Measurements from ENCODE around the gene COQ5.

The COQ5 gene

GRCh38 chr12:120480211-120480610, 48.7 kb downstream of the COQ5 start:
- no peak for DNase-seq

DNA sequence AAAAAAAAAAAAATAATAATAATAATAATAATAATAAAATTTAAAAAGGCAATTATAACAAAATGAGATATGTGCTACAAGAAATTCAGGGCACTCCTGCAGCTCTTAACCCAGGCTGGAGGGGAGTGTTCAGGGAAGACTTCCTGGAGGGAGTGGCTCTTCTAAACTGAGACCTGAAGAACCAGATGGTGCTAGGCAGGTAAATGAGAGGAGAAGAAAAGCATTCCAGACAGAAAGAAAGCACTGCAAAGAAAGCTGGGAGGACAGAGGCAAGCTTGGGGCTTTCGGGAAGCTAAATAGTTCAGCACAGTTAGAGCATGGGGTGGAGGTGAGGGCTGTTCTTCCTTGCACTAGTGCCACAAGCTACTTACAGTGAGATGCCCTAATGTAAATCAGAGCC, 49.5 kb downstream of the COQ5 start:
- DNase-seq, result no peak

- DNase-seq, result no peak
These were observed 53.3 kb downstream of the COQ5 start for GRCh38 chr12:120475643-120476042.

DNA sequence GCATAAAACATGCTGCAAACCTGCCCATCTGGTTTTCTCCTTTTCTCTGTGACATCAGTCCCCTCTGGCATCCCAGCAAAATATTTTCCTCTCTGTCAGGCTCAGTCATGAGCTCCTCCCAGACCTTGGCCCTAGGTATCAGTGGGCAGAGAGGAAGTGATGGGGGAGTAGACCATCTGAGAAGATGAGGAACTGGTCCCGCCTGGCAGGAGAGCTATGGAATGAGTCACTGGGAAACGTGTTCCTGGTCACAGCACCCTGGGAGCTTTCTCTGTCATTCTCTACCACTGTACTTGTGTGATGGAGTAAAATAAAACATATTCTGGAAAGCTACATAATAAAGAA, 54.4 kb downstream of the COQ5 start:
- DNase-seq, result no peak

DNA sequence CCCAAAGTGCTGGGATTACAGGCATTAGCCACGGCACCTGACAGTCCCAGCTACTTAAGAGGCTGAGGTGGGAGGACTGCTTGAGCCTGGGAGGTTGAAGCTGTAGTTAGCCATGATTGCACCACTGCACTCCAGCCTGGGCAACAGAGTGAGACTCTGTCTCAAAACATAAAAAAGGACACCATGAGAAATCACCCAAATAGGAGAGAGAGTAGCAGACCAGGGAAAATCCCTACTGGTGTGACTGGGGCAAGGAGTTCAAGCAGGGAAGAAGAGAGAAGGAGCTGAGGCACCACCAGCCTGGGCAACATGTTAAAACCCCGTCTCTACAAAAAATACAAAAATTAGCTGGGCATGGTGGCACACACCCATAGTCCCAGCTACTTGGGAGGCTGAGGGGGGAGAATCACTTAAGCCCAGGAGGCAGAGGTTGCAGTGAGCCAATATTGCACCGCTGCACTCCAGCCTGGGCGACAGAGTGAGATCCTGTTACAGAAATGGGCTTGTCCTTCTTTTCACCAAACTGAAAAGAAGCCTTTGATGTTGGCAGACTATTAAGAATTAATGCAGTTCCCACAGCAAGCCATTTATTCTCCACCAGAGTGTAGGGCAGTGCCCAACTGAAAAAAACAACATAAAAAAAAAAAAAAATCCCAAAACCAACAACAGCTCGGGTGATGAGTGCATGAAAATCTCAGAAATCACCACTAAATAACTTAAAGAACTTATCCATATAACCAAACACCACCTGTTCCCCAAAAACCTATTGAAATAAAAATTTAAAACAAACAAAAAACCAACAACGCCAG, 54.9 kb downstream of the COQ5 start:
- DNase-seq, result no peak

GRCh38 chr12:120472521-120472920, 56.4 kb downstream of the COQ5 start:
- DNase-seq, result no peak

- DNase-seq, result no peak
These were observed 58.7 kb downstream of the COQ5 start for GRCh38 chr12:120470150-120470784.

DNA sequence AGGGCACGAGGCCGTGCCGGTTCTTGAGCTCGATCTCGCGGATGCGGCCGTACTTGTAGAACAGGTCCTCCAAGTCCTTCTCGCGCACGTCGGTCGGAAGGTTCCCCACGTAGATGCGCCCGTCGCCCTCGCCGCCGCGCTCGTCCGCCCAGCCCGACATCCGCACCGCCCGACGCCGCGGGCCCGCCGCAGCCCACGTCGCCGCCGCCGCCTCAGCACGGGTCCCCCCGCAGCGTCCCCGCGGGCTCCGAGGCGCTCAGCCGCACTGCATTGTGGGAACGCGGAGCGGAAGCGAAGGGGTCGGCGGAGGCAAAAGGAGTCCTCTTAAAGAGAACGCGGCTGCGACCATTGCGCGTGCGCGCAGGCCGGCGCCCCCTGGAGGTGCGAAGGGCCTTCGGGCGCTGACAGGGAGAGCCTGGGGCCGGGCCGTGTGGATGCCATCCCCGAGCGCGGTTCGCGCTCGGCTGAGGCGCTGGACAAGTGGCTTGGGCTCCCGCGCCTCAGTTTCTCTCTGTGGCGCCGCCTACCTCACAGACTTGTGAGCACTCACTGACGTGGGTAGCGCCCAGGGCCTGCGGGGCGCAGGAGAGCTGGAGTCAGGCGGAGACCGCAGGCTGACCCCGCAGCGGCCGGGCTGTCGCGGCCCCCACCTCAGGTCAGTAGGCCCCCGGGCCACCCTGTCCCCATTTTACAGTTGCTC, 59.4 kb downstream of the COQ5 start, which contains the start of gene SRSF9:
TSS of gene SRSF9 (minus strand) at position 299 of the 700 bp plus-strand sequence. CDS start at position 160, 139 bp downstream.
- DNase-seq, result peak; percentile 90

- DNase-seq, result no peak
These were observed 60.0 kb downstream of the COQ5 start for GRCh38 chr12:120468821-120469449.

GRCh38 chr12:120468325-120468820, 60.6 kb downstream of the COQ5 start:
- DNase-seq, result no peak

DNA sequence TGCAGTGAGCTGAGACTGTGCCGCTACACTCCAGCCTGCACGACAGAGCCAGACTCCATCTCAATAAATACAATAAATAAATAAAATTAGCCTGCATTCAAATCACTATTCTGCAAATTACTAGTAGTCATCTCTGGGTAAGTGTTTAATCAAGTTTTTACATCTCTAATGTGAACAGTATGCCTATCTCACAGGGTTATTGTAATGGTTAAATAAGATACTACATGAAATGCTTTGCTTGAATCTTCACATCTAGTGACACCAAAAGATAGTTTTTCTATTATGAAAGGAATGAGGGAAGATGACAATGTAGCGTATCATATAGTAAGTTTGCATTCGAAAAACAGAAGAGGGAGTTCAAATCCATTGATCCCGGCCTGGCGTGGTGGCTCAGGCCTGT, 61.5 kb downstream of the COQ5 start:
- DNase-seq, result no peak

DNA sequence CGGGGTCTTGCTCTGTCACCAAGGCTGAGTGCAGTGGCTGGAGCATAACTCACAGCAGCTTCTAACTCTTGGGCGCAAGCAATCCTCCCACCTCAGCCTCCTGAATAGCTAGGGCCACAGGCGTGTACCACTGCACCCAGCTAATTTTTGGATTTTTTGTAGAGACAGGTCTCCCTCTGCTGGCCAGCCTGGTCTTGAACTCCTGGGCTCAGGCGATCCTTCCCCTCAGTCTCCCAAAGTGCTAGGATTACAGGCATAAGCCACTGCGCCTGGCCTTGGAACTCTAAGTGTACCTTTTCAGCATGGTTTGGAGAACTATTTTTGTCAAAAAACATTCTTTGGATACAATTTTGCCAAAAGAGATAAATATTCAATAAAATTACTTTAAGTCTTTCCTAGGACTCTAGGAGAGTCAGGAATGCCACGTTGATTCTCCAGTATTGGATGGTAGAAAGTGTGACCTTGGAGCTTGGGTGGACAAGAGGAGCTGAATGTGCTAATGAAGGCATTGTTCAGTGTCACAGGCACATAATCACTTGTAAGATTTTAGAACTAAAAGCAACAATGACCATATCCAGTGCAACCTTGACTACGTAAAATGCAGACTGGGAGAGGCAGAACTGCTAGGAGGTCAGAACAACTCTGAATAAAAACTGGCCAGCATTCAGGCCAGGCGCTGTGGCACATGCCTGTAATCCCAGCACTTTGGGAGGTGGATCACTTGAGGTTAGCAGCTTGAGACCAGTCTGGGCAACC, 62.2 kb downstream of the COQ5 start:
- DNase-seq, result no peak

GRCh38 chr12:120465756-120466155, 63.2 kb downstream of the COQ5 start:
- no peak for DNase-seq

DNA sequence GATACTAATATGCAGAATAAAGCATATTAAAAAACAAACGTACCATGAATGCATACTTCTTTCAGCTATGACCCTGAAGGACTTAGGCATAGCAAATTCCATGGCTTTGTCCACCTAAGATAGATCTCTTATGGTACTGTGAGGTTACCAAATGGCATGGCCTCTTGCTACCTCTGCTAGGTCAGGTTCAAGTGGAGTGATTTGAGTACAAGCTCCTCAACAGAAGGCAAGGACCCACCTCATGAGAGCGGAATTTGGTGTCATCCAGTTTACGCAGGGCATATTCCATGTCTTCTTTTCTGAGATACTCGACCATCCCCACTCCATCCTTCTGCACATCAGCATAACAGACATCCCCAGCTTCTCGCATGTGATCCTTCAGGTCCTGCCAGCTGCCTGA, 65.2 kb downstream of the COQ5 start:
- no peak for DNase-seq

- DNase-seq, result no peak
These were observed 66.8 kb downstream of the COQ5 start for GRCh38 chr12:120462099-120462640.

- DNase-seq, result no peak
These were observed 68.8 kb downstream of the COQ5 start for GRCh38 chr12:120460157-120460556.

GRCh38 chr12:120457133-120457532, 71.8 kb downstream of the COQ5 start:
- no peak for DNase-seq

GRCh38 chr12:120455302-120455701, 73.7 kb downstream of the COQ5 start:
- no peak for DNase-seq

DNA sequence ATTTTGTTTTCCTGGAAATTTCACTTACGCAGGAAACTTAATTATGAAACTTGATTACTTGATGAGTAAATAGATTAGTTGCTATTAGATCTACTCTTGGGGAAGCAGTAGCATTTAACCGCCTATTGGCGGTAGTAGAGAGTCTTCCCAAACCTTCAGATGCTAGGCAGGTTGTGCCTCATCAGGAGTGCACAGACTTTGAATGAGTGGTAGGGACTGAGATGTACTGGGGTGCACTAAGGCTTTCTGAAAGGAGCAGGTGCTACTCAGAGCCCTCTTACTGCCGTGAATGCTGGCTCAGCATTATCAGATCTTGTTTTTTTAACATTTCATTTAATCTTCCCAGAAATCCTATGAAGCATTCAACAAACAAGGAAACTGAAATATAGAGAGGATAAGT, 75.0 kb downstream of the COQ5 start:
- peak; percentile 13 for DNase-seq
